ENCODE results near the gene RTN4IP1. TPM values are rescaled to one million over a fixed set of nuclear protein-coding genes. Genes with fewer than 3 reads are reported as not detected.

RTN4IP1 gene
- total RNA-seq, 1 experiment from 2014 or later = 8.5 TPM

Other genes with a start within 250 kb of the RTN4IP1 start
- gene QRSL1, start 80 bp upstream of the RTN4IP1 start, total RNA-seq (2014; rRNA removed; shearing (Covaris generic)) = 17.3 and 18.1 TPM in 2 replicates

All from SJCRH30 (cell line).